Ascending aorta (tissue), 2 donors: ENCODE data around the gene ADRA2C. TPM values are rescaled to one million over a fixed set of nuclear protein-coding genes. Genes with fewer than 3 reads are reported as not detected.

Source experiments
- DNase-seq, 2 donors: peaks; one replicate each; pipeline ENCODE4 v3.0.0-alpha.2; 2019; ENCODE audit warnings: low spot score in 2 of 2
- H3K27ac ChIP-seq, 2 donors: fragments of 200-600 bp; sonication (generic); one replicate each; pipeline ENCODE4 v1.5.1; 2016 to 2017; ENCODE audit warnings: mild to moderate bottlenecking in 1 of 2
- H3K27me3 ChIP-seq: fragments of 200-600 bp; sonication (generic); one replicate; pipeline ENCODE4 v1.5.1; 2017
- H3K36me3 ChIP-seq, 2 donors: fragments of 200-600 bp; sonication (generic); one replicate each; pipeline ENCODE4 v1.5.1; 2016
- H3K4me1 ChIP-seq, 2 donors: fragments of 200-600 bp; sonication (generic); one replicate each; pipeline ENCODE4 v1.5.1; 2016 to 2017; ENCODE audit warnings: mild to moderate bottlenecking in 1 of 2
- H3K4me3 ChIP-seq, 2 donors: fragments of 200-600 bp; sonication (generic); one replicate each; pipeline ENCODE4 v1.5.1; 2016 to 2017; ENCODE audit warnings: mild to moderate bottlenecking in 1 of 2
- H3K9me3 ChIP-seq, 2 donors: fragments of 200-600 bp; sonication (generic); one replicate each; pipeline ENCODE4 v1.5.1; 2016
- intact Hi-C: fragments of 100-400 bp; cut with DNase I; formaldehyde crosslinking; loops from one replicate; pipeline ENCODE4 v1.15.1; 2023
- total RNA-seq: library from RNA; depleted of rRNA; stranded (reverse); fragments of >200 nt; gene quantifications from one replicate; pipeline ENCODE4 v1.1.0, GENCODE V29; 2016
- TF ChIP-seq, protein P1 (sequence below), 3 experiments: fragments of 200-600 bp in 2 of 3; fragments of 450-650 bp in 1 of 3; sonication (generic) in 2 of 3; IDR thresholded peaks; one replicate each; pipeline ENCODE4 v1.5.1; 2016 to 2019; ENCODE audit warnings: antibody characterized with exemption in 3 of 3, mild to moderate bottlenecking in 1 of 3, moderate library complexity in 1 of 3

Gene ADRA2C
- total RNA-seq, 1 donor from 2014 or later: 46.1 TPM

DNA sequence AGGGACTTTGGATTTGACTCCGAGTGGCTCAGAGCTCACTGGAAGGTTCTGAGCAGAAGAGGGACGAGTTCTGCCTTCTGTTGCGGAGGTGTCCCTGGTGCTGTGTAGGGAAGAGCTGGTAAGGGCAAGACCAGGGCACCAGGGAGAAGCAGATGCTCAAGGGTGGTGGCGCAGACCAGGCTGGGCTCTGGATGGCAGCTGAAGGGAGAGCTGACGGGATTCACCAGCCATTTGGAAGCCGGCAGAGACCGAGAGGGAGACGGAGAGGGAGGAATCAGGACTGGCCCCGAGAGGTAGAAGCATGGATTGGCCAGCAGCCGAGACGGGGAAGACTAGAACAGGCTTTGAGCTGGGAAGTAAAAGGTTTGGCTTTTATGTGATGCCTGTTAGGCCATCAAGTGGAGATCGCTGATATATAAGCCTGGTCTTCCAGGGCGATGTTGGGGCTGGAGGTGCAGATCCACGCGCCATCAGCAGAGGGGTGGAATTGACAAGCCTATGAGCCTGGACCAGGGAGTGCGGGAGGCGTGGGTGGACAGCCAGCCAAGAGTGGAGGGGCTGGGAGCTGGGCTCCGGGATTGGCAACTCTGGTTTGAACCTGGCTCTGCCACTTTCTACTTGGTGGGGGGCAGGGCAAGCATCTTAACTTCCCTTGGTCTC, 43.4 kb downstream of the ADRA2C start:
- Histone ChIP-seq H3K27me3 (no peaks in the 10 kb centered on the region), H3K9me3 (no peaks in the 10 kb centered on the region), H3K4me1 (no peaks in the 10 kb centered on the region), H3K27ac (no peak overlapping the region), H3K4me3 (no peak overlapping the region), H3K36me3 (no peaks in the 10 kb centered on the region)
- TF ChIP-seq, protein P1, sequence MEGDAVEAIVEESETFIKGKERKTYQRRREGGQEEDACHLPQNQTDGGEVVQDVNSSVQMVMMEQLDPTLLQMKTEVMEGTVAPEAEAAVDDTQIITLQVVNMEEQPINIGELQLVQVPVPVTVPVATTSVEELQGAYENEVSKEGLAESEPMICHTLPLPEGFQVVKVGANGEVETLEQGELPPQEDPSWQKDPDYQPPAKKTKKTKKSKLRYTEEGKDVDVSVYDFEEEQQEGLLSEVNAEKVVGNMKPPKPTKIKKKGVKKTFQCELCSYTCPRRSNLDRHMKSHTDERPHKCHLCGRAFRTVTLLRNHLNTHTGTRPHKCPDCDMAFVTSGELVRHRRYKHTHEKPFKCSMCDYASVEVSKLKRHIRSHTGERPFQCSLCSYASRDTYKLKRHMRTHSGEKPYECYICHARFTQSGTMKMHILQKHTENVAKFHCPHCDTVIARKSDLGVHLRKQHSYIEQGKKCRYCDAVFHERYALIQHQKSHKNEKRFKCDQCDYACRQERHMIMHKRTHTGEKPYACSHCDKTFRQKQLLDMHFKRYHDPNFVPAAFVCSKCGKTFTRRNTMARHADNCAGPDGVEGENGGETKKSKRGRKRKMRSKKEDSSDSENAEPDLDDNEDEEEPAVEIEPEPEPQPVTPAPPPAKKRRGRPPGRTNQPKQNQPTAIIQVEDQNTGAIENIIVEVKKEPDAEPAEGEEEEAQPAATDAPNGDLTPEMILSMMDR (IDR thresholded peaks at IDR 0.05): no peak
- intact Hi-C loops: no loop called here
- DNase-seq: no peak

DNA sequence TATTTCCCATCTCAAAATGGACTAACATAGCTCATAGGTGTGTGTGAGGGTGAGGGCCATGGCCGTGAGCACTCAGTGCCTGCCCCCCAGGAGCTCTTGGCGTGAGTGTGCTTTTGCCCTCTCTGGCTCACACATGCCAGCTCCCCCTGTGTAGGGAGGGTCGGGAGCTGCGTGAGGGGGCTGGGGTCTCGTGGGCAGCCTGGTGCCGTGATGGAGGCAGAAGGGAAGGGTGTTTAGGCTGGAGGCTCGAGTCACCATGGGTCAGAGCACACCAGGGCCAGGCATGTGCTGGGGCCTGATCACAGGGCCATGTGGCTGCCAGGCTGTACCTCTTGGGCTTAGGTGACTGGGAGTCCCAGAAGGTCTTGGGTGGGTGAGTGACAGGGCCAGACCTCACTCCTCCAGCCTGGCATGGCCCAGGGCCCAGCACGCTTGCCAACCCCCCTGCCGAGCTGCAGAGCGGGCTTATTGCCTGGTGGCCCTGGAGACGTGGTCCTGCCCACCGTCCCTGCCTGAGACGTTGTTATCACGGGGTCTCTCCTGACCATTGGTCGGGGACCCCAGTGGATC, 44.0 kb downstream of the ADRA2C start:
- Histone ChIP-seq H3K36me3 (no peaks in the 10 kb centered on the region), H3K27ac (no peak overlapping the region), H3K4me3 (no peak overlapping the region), H3K4me1 (no peaks in the 10 kb centered on the region), H3K9me3 (no peaks in the 10 kb centered on the region), H3K27me3 (no peaks in the 10 kb centered on the region)
- DNase-seq: no peak
- intact Hi-C loops: no loop called here
- TF ChIP-seq, protein P1 (IDR thresholded peaks at IDR 0.05): no peak

- DNase-seq: no peak
- Histone ChIP-seq H3K4me1 (no peaks in the 10 kb centered on the region), H3K9me3 (no peaks in the 10 kb centered on the region), H3K27ac (no peak overlapping the region), H3K4me3 (no peak overlapping the region), H3K36me3 (no peaks in the 10 kb centered on the region), H3K27me3 (no peaks in the 10 kb centered on the region)
- TF ChIP-seq, protein P1 (IDR thresholded peaks at IDR 0.05): no peak
- intact Hi-C loops: no loop called here
Measured at GRCh38 chr4:3810796-3811485, 44.8 kb downstream of the ADRA2C start.

DNA sequence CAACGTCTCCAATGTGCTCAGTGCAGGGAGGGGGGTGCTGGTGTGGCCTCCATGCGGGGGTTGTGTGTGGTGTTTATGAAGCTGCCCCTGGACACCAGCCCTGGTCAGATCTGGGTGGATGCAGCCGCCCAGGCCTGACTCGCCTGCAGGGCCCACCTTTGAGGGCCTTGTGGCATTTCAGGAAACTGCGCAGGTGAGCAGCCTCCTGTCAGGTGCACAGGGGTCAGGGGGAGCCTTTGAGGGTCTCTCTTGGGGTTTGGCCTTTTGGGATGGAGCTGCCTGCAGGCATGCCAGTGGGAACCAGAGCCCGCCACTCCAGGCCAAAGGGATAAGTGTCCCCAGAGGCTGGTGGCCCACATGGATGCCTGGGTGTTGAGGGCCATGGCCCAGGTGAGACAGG, 45.4 kb downstream of the ADRA2C start:
- H3K27ac ChIP-seq: no peak overlapping the region
- H3K4me3 ChIP-seq: no peak overlapping the region
- H3K4me1 ChIP-seq: no peaks in the 10 kb centered on the region
- intact Hi-C loops: no loop called here
- no peaks in the 10 kb centered on the region for H3K27me3 ChIP-seq
- TF ChIP-seq, protein P1 (IDR thresholded peaks at IDR 0.05): no peak
- no peaks in the 10 kb centered on the region for H3K36me3 ChIP-seq
- DNase-seq: no peak
- H3K9me3 ChIP-seq: no peaks in the 10 kb centered on the region

DNA sequence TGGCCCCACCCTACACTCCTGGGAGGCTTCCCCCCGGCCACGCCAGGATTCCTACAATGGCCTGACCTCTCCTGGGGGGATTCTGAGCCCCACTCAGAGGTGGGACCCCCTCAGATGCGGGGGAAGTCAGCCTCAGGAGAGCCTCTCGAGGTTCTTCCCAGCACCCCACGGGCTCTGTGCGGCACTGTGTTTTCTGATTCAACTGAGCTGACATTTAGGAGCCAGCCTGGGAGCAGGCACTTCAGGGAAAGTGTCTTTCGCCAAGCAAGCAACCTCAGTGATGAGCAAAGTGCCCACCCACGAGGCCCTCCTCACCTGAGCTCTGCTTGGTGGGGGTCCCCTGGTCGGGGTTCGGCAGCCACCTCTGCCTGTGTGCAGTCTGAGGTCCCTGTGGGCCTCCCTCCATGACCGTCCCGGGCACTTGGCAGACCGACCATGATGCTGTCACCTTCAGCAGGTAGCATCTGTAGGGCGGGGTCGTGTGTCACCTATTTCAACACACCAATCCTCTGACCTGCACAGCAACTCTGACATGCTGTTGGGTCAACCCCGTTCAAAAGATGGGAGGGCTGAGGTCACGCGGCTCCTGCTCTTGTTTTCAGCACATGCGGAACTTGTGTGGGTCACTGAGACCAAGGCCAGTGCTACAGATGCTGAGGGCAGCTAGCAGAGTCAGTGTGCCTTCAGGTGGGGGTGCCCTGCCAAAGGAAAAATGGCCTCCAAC, 46.2 kb downstream of the ADRA2C start:
- intact Hi-C loops: no loop called here
- H3K27me3 ChIP-seq: no peaks in the 10 kb centered on the region
- TF ChIP-seq, protein P1 (IDR thresholded peaks at IDR 0.05): no peak
- H3K36me3 ChIP-seq: no peaks in the 10 kb centered on the region
- no peak for DNase-seq
- H3K27ac ChIP-seq: no peak overlapping the region
- no peaks in the 10 kb centered on the region for H3K4me1 ChIP-seq
- no peak overlapping the region for H3K4me3 ChIP-seq
- H3K9me3 ChIP-seq: no peaks in the 10 kb centered on the region
